NB4 (cell line): ENCODE results near the gene SPINK1.

ENCODE experiments used
- DNase-seq: peaks from one replicate; pipeline ENCODE4 v3.0.0; 2010; ENCODE audit warnings: low read depth
- H3K4me3 ChIP-seq: one replicate; pipeline ENCODE4 v1.5.1; 2011; ENCODE audit warnings: mild to moderate bottlenecking, low read depth, low read length, moderate library complexity
- MYC ChIP-seq: IDR thresholded peaks from 2 replicates; pipeline ENCODE4 v1.6.1; 2011; ENCODE audit warnings: low read depth, low read length
- POLR2A ChIP-seq: IDR thresholded peaks from 2 replicates; pipeline ENCODE4 v1.6.1; 2011; ENCODE audit warnings: mild to moderate bottlenecking; ENCODE audit not compliant: insufficient read length; ENCODE audit errors: extremely low read depth
- TF ChIP-seq, protein P1 (sequence below): IDR thresholded peaks from 2 replicates; pipeline ENCODE4 v1.6.1; 2011; ENCODE audit warnings: low read depth, low read length
- TF ChIP-seq, protein P2 (sequence below): IDR thresholded peaks from one replicate; pipeline ENCODE4 v1.5.1; 2012; ENCODE audit warnings: low read depth, low read length

The SPINK1 gene

DNA sequence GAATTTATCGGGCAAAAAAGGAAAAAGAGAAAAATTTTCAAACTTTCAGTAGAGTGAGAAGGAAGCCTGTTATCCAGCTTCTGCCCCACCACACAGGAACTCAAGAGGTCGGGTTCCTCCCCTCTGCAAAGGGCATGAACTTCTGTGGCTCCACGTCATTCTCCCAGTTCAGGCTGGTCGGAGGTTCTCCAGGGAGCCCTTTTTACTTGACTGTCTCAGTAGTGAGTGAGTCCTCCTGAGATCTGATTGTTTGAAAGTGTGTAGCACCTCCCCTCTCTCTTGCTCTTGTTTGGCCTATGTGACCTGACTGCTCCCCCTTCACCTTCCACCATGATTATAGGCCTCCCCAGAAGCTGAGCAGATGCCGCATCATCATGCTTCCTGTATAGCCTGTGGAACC is 9.7 kb downstream of the SPINK1 start:
- no peak for DNase-seq
- H3K4me3 ChIP-seq, result no peak overlapping the region
- no peak for TF ChIP-seq MYC
- TF ChIP-seq POLR2A, result no peak

DNA sequence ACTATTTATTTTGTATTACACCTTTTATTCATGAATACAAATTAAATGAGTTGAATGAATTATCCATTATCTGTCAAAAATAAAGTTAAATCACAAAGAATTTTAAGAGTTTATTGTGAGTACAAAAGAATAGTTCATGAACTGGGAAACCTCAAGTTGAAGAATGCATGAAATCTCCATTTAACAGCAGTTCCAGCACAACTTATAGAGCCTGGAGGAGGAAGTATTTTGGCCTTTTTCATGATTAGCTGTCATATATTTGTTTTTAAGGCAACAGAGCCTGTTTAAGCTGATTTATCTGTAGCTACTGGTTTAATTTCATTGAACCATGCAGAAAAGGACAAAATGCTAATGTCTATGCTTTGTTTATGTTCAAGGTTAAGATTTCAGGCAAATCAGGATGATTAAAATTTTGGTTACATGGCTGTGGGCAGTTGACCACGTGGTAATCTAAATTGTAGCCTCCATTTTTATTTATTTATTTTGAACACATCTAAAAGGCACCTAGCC is 12.2 kb downstream of the SPINK1 start:
- TF ChIP-seq, protein P1, sequence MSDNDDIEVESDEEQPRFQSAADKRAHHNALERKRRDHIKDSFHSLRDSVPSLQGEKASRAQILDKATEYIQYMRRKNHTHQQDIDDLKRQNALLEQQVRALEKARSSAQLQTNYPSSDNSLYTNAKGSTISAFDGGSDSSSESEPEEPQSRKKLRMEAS, result peak; percentile 4; the same call in 1 of the 2 replicates
- no peak for TF ChIP-seq POLR2A
- H3K4me3 ChIP-seq, result no peak overlapping the region
- DNase-seq, result no peak

DNA sequence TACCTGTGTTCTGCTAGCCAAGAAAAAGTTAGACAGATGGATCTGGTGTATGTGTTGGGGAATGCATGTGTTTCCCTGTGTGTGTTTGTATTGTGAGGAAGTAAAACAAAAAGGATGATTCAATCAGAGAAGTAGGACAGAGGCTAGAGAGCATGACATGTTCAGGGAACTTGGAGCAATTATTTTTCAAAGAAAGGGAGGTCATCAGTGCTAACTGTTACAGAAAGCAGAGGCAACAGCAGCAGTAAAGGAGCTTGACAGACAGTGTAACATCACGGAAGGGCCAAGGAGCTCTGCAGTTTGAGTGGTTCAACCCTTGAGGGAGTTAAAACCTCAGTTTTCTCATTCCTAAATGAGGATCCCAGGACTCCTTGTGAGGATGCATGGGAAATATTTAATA is 13.2 kb downstream of the SPINK1 start:
- TF ChIP-seq POLR2A (no peak), MYC (no peak)
- TF ChIP-seq, protein P2, sequence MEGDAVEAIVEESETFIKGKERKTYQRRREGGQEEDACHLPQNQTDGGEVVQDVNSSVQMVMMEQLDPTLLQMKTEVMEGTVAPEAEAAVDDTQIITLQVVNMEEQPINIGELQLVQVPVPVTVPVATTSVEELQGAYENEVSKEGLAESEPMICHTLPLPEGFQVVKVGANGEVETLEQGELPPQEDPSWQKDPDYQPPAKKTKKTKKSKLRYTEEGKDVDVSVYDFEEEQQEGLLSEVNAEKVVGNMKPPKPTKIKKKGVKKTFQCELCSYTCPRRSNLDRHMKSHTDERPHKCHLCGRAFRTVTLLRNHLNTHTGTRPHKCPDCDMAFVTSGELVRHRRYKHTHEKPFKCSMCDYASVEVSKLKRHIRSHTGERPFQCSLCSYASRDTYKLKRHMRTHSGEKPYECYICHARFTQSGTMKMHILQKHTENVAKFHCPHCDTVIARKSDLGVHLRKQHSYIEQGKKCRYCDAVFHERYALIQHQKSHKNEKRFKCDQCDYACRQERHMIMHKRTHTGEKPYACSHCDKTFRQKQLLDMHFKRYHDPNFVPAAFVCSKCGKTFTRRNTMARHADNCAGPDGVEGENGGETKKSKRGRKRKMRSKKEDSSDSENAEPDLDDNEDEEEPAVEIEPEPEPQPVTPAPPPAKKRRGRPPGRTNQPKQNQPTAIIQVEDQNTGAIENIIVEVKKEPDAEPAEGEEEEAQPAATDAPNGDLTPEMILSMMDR, result no peak
- TF ChIP-seq, protein P1, result no peak
- no peak overlapping the region for H3K4me3 ChIP-seq
- no peak for DNase-seq

DNA sequence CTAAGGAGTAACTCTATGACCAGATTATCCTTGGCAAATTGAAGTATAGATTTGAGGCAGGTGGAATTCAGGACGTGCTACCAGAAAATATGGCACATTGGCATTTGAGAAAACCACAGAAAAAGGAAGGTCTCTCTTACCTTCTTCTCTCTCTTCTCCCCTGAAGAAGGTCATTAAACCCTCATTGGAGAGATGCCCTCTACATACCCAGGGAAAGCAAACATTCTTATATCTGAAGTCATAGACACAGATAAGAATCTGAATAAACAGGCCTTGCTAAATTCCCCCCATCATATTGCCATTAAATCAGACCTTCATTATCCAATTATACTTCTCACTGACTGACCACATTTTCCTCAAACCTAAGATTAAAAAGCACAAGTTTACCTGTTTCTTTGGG is 17.8 kb downstream of the SPINK1 start:
- no peak for DNase-seq
- H3K4me3 ChIP-seq, result no peak overlapping the region
- TF ChIP-seq POLR2A (no peak), MYC (no peak)
- TF ChIP-seq, protein P1, result no peak
- TF ChIP-seq, protein P2, result no peak

DNA sequence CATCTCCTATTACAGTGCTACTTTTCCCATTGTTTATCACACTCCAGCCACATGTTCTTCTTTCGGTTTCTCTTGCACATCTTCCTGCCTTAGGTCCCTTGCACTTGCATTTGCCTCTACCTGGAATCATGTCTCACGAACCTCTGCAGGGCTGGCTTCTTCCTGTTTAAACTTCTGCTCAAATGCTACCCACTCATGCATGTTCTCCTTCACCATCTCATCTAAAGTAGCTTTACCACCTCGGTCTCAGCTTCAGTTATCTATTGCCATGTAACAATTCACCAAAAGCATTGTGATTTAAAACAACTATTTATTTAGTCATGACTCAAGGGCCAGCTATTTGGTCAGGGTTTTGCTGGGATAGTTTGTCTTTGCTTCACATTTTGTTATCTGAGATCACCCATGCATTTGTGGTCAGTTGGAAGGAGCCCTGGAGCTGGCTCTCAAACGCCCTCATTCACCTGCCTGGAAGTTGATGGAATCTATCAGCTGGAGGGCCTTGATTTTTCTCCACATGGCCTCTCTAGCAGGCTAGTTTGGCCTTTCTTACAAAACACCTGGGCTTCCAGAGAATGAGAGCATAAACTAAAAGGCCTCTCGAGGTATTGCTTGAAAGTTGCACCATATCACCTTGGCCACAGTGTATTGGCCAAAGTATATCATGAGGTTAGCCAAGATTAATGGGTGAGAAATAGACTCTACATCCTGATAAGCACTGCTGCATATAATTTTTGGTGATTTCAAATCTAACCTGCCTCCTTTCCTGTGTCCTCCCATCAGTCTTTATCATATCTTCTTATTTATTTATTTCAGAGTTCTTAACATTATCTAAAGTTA is 21.4 kb downstream of the SPINK1 start:
- H3K4me3 ChIP-seq, result no peak overlapping the region
- TF ChIP-seq POLR2A, result no peak
- DNase-seq, result no peak

DNA sequence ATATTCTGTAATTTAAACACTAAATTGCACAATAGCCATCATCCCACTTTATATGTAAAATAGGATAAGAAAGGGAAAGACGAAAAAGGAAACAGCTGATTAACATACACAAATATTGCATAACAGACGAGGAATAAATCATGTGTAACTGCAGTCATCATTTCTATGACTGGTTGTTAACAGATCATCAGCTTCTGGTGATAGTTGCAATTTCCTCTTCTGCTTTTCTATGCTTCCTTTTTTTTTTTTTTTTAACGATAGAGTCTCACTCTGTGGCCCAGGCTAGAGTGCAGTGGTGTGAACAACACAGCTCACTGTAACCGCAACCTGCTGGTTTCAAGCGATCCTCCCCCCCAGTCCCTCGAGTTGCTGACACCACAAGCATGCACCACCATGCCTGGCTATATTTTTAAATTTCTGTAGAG is 26.4 kb downstream of the SPINK1 start:
- DNase-seq, result peak; percentile 85
- TF ChIP-seq, protein P1, result peak; percentile 39
- TF ChIP-seq MYC, result peak; percentile 55
- TF ChIP-seq, protein P2, result no peak
- no peak overlapping the region for H3K4me3 ChIP-seq

DNA sequence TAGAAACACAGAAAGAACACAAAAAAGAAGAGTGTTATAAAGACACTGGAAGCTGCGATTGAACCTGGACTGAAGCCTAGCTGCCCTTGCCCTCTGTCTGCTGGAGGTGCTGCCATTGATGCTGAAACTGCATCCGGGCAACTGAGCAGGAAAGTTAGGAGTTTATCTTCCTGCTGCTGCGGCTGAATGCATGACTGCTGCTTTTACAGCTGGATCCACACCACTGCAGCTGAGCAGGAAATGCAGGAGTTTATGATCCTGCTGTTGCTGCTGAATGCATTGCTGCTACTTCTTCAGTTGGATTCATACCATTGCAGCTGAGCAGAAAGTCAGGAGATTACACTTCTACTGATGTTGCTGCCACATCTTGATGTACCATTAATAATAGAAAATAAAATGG is 27.1 kb downstream of the SPINK1 start:
- no peak overlapping the region for H3K4me3 ChIP-seq
- no peak for DNase-seq
- TF ChIP-seq MYC (no peak), POLR2A (no peak)
- TF ChIP-seq, protein P2, result no peak
- TF ChIP-seq, protein P1, result no peak
